ENCODE measurements around the gene AOAH.

- no peak for TF ChIP-seq CTCF (conservative IDR thresholded peaks at IDR 0.05; ENCODE audit: low read depth, low read length)
- no peak for TF ChIP-seq ELK1 (IDR thresholded peaks at IDR 0.05; ENCODE audit: borderline replicate concordance, low read depth, low read length)
- no peak for TF ChIP-seq POLR2A (IDR thresholded peaks at IDR 0.05; ENCODE audit: low read depth, low read length)
- TF ChIP-seq RCOR1 (IDR thresholded peaks at IDR 0.05; ENCODE audit: insufficient replicate concordance, low read length) = no peak
- no peak for TF ChIP-seq MXI1 (IDR thresholded peaks at IDR 0.05; ENCODE audit: borderline replicate concordance, low read depth, low read length)
- no peak for TF ChIP-seq RAD21 (IDR thresholded peaks at IDR 0.05; ENCODE audit: low read length)
- no peak for TF ChIP-seq FOS (IDR thresholded peaks at IDR 0.05; ENCODE audit: low read depth, low read length)
- TF ChIP-seq RFX5 (IDR thresholded peaks at IDR 0.05; ENCODE audit: low read depth, low read length) = no peak
- TF ChIP-seq, protein P1, sequence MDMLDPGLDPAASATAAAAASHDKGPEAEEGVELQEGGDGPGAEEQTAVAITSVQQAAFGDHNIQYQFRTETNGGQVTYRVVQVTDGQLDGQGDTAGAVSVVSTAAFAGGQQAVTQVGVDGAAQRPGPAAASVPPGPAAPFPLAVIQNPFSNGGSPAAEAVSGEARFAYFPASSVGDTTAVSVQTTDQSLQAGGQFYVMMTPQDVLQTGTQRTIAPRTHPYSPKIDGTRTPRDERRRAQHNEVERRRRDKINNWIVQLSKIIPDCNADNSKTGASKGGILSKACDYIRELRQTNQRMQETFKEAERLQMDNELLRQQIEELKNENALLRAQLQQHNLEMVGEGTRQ (IDR thresholded peaks at IDR 0.05; ENCODE audit: low read depth, low read length) = no peak
- TF ChIP-seq MAZ (IDR thresholded peaks at IDR 0.05; ENCODE audit: borderline replicate concordance, low read depth, low read length) = no peak
- no peak for TF ChIP-seq MAFK (IDR thresholded peaks at IDR 0.05; ENCODE audit: low read depth, low read length)
- no peak for TF ChIP-seq BHLHE40 (IDR thresholded peaks at IDR 0.05; ENCODE audit: low read depth, low read length)
These were observed 124.5 kb downstream of the AOAH start for GRCh38 chr7:36599645-36600313.

Data from IMR-90 (cell line).